Measurements from ENCODE around the gene CARS2.
A peak's percentile ranks its signal among the peaks of the same experiment; 100 is the strongest.
"Not testable (repeated sequence)": the region's sequence is repeated elsewhere in the genome, so short reads cannot be mapped to it uniquely, and the experiment has no call there.

CARS2 gene

DNA sequence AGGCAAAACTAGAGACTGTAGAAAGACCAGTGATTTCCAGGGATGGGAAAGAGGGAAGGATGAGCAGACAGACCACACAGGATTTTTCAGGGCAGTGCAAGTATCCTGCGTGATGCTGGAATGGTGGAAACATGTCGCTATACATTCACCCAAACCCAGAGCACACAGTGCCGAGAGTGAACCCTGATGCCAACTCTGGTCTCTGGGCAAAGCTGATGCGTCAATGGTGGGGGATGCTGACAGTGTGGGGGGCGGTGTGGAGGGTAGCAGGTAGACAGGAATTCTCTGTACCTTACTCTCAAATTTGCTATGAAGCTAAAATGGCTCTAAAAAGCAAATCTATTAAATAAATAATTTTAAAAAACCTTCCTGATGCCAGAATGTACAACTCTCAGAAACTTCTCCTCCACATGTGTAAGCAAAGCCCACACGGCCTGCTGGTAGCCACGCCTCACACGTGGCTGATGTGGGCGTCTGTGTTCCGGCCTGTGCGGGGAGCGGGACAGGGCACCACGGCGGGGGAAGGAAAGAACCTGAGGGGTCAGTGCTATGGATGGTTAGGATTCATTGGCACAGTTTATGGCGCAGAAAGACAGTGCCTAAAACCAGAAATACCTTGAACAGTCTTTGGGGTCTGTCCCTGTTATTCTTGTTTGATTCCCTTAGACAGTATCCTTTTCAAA lies 23.9 kb downstream of the CARS2 start:
- DNase-seq: no peak

DNA sequence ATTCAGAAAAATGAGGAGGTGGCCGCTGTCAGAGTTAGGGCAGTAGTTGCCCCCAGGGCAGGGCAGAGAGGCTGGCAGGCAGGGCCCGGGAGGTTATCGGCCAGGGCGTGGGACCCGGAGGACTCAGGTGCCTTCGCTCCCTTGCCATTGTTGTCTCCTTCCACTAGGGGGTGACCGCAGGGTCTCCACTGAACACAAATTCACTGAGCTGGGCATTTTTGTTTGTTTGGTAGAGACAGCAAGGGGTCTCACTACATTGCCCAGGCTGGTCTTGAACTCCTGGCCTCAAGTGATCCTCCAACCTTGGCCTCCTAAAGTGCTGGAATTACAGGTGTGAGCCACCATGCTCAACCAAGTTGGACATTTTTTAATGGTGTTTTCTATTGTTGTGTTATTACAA lies 25.1 kb downstream of the CARS2 start:
- DNase-seq: peak in 2 of 6 experiments; percentile 10 to 23

DNA sequence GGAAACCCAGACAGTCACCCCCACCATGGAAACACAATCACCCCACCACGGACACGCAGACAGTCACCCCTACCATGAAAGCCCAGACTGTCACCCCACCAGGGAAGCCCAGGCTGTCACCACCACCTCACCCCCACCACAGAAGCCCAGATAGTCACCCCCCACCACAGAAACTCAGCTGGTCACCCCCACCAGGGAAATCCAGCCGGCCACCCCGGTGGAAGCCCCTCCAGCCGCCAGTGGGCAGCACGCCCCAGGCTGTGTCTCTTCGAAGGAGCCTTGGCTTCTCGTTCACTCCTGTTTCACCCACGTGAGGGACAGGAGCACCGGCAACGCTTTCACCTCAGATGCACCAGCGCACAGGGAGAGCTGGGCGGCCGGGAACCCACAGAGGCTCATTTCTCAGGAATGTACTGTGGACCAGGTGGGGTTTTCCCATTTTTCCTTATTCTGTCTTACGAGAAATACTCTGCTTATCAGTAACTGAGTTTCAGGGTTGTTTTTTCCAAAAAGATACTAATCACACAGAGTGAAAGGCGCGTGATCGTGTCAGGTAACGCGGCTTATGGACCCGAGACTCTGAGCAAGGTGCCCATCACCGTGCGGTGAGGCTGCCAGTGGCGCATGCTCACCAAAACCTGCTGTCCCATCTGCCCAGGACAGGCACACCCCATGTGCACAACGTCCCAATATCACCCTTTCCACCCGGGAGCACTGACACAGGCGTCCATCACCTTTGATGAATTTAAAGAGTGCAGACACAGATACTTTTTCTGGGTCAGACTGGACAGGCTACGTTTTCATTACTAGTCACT lies 28.0 kb downstream of the CARS2 start:
- DNase-seq: no peak

DNA sequence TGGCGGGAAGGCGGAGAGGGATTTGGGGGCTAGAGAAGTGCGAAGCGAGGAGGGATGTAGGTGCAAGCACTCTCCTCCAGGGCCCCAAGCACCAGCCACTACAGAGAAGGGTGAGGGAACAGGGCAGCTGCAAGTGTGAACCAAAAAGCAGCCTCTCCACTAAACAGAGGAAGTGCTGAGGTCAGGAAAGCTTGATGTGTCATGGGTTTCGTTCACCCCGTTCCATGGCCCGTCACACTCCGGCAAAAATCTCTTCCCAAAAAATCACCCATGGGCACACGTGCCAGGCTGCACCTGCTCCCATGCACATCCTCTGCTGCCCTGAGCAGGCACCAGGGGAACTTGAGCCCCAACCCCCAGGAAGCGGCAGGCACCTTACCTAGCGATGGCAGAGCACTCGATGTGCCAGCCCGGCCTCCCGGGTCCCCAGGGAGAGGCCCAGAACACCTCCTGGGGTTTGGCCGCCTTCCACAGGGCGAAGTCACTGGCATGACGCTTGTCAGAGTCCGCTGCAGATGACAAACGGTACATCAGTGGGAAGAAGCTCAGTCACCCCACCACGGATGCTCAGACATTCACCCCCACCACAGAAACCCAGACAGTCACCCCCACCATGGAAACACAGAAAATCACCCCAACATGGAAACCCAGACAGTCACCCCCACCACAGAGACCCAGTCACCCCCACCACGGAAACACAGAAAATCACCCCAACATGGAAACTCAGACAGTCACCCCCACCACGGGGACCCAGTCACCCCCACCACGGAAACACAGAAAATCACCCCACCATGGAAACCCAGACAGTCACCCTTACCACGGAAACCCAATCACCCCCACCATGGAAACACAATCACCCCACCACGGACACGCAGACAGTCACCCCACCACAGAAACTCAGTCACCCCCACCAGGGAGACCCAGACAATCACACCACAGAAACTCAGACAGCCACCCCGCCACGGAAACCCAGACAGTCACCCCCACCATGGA lies 29.0 kb downstream of the CARS2 start:
- DNase-seq: no peak

DNA sequence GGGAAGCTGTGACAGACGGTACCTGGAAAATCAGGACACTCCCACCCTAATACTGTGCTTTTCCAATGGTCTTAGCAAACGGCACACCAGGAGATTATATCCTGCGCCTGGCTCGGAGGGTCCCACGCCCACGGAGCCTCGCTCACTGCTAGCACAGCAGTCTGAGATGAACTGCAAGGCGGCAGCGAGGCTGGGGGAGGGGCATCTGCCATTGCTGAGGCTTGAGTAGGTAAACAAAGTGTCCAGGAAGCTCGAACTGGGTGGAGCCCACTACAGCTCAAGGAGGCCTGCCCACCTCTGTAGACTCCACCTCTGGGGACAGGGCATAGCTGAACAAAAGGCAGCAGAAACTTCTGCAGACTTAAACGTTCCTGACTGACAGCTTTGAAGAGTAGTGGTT lies 36.1 kb downstream of the CARS2 start:
- DNase-seq: not testable (repeated sequence)

- DNase-seq: no peak
Measured at GRCh38 chr13:110669036-110669435, 36.9 kb downstream of the CARS2 start.

DNA sequence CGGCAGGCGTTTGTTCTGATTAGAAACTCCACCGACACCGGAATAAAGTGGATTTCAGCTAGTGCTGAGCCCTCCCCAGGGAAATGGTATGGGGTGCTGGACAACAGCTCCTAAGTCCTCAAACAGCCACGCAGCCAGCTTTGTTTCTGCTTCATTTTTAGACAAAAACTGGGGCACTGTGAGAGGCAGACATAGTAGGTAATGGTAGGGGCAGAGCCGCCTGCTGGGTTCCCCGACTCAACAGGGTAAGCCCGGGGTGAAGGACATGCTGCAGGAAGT lies 39.7 kb downstream of the CARS2 start:
- no peak for DNase-seq

GRCh38 chr13:110665491-110666254 lies 40.2 kb downstream of the CARS2 start:
- no peak for DNase-seq

DNA sequence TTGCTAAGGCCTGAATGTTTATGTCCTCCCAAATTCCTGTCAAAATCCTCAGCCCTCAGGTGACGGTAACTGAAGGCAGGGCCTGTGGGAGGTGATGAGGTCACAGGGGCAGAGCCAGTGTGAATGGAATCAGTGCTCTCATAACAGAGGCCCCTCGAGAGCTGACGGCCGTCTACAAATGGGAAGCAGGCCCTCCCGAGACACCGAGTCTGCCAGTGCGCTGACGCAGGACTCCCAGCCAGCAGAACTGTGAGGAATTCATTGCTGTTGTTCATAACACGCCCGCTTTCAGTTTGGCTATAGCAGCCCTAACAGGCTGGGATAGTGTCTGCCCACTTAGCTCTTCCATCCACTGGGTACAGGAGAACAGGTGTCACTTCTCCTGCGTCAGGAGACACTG lies 41.2 kb downstream of the CARS2 start:
- DNase-seq: no peak

- no peak for DNase-seq
Measured at GRCh38 chr13:110664041-110664440, 41.9 kb downstream of the CARS2 start.

DNA sequence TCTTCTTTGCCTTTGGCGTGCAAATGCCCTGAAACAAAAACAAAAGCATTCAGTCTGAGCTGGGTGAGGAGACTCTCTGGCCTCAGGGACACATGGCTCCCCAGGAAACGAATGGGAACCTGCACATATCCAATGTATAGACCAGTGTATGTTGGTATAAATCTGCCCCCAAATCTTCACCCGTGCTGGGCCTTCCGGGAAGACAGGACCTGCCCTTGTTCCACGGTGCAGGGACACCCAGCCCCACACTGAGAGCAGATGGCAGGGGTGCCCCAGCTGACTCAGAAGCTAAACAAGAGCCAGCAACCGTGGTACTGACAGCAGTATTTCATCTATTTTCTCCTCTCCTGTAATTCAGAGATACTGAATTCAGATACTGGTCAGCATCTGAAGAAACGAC lies 42.4 kb downstream of the CARS2 start:
- no peak for DNase-seq

DNA sequence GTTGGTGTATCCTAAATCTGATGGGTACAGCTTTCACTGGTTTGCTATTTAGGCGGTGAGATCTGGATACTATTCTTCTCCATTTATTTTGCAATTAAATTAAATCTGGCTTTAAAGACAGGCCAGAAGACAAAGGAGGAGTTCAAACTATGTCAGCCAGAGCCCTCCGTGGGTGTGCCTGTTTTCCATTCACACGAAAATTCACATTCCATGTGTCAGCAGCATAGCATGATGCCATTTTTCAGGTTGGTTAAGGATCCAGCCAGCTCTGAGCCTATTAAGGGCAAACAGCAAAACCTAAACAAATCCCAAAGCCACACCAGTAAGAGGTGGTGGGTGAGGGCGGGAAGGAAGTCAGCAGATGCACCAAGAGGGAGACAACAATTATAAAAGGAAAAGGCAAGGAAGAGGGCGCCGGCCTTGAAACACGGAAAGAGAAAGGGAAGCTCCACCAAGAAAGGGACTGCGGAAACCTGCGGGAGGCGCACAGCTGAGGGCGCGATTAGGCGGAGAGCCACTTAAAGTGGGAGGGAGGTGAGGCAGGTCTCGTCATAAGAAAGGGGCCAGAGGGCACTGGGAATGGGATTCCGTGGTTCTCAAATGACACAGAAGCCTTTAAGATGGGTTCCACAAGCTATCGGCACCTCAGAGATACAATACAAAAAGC lies 43.0 kb downstream of the CARS2 start:
- no peak for DNase-seq

DNA sequence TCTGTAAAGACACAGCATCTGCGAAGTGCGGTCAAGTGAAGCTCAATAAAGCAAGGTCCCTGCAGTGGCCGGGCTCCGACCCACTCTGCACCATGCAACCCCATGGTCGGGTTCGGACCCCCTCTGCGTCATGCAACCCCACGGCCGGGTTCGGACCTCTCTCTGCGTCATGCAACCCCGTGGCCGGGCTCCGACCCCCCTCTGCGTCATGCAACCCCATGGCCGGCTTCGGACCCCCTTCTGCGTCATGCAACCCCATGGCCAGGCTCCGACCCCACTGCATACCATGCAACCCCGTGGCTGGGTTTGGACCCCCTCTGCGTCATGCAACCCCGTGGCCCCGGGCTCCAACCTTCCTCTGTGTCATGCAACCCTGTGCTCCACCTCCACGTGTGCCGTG lies 43.8 kb downstream of the CARS2 start:
- DNase-seq: no peak

DNA sequence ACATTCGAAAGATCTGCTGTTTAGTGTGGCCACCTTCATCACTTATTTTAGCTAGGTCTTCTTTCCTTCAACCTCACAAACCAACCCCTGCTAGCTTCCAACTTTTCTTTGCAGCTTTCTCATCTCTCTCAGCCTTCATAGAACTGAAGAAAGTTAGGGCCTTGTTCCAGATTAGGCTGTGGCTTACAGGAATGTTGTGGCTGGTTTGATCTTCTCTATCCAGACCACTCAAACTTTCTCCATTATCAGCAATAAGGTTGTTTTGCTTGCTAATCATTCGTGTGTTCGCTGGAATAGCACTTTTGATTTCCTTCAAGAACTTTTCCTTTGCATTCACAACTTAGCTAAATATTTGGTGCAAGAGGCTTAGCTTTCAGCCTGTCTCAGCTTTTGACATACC lies 44.7 kb downstream of the CARS2 start:
- DNase-seq: no peak

DNA sequence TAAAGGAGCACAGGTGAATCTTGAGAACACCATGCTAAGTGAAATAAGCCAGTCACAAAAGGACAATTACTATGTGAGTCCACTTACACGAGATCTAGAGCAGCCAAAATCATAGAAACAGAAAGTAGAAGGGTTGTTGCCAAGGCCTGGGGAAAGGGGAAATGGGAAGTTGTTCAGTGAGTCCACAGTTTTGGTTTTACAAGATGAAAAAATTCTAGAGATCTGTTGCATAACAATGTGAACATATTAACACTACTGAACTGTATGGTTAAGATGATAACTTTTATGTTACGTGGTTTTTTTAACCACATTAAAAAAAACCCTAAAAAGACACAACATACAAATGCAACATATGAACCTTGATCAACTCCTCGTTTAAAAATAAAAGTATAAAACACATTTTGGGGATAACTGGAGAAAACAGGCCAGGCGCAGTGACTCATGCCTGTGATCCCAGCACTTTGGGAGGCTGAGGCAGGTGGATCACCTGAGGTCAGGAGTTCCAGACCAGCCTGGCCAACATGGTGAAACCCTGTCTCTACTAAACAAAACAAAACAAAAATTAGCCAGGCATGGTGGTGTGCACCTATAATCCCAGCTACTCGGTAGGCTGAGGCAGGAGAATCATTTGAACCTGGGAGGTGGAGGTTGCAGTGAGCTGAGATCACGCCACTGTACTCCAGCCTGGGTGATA lies 47.6 kb downstream of the CARS2 start:
- peak in 3 of 6 experiments; percentile 11 to 25 (median 22) for DNase-seq

DNA sequence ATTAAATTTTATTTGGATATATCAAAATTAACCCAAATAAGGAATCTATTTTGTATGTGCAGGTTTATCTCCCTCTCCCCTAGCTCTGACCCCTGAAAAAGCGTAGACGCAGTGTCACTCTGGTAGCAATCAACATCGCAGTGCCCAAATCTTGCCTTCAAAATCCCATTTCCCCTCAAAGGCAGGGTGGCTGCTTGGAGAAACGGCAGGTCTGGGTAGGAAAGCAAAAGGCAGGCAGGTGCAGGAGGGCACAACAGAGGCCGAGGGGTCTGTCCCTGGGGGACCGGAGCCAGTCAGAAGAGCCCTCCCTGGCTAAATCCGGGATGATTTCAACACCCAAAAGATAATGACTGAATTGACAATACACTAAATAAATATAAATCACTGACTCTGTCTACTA lies 48.7 kb downstream of the CARS2 start:
- no peak for DNase-seq

DNA sequence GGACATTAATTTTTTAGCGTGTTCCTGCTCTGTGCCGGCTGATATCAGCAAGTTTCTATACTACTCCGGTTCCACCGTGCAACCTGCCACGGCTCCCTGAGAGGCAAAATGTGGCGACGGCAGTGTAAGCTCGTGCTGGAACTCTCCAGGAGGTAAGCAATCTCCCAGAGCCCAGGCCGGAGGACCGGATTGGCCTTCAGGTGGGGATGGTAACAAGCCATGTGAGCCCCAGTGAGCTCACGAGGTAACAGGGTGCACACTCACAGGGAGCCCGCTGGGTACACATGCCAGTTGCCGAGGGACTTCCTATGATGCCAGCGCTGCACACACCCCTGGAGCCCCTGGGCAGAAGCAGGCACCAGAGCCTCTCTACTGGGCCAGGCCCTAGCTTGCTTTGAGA lies 52.1 kb downstream of the CARS2 start:
- no peak for DNase-seq

GRCh38 chr13:110653271-110653670 lies 52.6 kb downstream of the CARS2 start:
- DNase-seq: no peak

DNA sequence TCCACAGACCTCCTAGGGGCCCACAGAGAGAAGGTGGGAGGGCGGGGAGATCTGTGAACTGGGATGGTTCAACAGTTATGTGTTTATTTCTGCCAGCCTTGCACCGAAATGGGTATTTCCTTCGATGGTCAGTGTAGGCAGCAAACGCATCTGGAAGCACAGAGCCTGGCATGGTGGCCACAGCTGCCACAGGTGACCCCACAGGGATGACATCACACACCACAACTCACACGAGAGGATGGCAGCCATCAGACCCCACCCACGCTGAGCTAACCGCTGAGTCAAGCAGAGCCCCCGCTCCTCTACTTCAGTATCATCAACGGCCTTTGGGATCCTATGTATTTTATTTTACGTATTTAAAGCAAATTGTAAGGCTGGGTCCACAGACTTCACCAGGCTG lies 53.2 kb downstream of the CARS2 start:
- DNase-seq: no peak

GRCh38 chr13:110652231-110652730 lies 53.6 kb downstream of the CARS2 start:
- no peak for DNase-seq

DNA sequence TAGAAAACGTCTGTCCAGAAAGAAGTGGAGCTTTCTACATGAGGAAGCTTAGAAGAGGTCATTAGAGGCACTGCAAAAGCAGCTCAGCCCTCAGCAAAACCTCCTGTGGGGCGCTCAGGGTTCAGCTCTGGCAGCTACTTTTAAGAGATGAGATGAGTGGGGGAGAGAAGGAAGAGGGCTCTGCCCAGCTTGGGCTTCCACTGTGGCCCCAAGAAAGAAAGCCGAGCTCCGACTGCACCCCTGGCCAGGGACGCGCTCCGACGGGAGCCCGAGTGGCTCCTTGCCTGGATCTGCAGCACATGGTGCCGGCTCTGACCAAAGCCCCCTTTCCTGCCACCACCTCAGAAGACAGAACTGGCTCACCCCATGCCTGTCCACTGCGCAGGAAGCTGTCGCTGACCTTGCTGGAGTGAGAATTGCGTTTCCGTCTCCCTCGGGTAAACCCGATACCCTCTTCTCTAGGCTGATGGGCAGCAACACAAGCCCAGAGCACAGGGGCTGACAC lies 54.1 kb downstream of the CARS2 start:
- DNase-seq: no peak
